Sigmoid colon (tissue), 4 donors: Measurements from ENCODE around the gene SP2.

Experiments used
- EP300 ChIP-seq, 4 donors: sonication (generic); formaldehyde crosslinking; IDR thresholded peaks; one replicate each; pipeline ENCODE4 v1.6.1; 2017; ENCODE audit warnings: antibody characterized with exemption in 4 of 4
- POLR2A ChIP-seq, 2 donors: fragments of 450-650 bp; IDR thresholded peaks; one replicate each; pipeline ENCODE4 v1.6.1; 2016; ENCODE audit warnings: antibody characterized with exemption in 2 of 2, mild to moderate bottlenecking in 2 of 2, moderate library complexity in 2 of 2
- POLR2AphosphoS5 ChIP-seq, 4 donors: sonication (generic); formaldehyde crosslinking; IDR thresholded peaks; one replicate each; pipeline ENCODE4 v1.6.1; 2017; ENCODE audit warnings: antibody characterized with exemption in 4 of 4
- TF ChIP-seq, protein P1 (sequence below), 4 experiments: fragments of 450-650 bp in 3 of 4; fragments of 200-600 bp in 1 of 4; IDR thresholded peaks; one replicate each; pipeline ENCODE4 v1.5.1; 2016 to 2019; ENCODE audit warnings: antibody characterized with exemption in 4 of 4, mild to moderate bottlenecking in 3 of 4, moderate library complexity in 2 of 4

DNA sequence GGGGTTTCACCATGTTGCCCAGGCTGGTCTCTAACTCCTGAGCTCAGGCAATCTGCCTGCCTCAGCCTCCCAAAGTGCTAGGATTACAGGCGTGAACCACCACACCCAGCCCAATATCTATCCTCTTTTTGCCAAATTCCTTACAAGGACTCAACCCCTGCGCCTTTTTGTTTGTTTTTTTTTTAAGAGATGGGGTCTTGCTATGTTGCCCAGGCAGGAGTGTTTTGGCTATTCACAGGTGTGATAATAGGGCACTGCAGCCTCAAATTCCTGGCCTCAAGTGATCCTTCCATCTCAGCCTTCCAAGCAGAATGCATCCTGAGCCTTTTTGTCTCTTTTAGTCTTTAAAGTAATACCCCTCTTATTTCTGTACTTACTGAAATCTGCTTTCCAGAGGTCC, 17.0 kb downstream of the SP2 start:
- TF ChIP-seq, protein P1, sequence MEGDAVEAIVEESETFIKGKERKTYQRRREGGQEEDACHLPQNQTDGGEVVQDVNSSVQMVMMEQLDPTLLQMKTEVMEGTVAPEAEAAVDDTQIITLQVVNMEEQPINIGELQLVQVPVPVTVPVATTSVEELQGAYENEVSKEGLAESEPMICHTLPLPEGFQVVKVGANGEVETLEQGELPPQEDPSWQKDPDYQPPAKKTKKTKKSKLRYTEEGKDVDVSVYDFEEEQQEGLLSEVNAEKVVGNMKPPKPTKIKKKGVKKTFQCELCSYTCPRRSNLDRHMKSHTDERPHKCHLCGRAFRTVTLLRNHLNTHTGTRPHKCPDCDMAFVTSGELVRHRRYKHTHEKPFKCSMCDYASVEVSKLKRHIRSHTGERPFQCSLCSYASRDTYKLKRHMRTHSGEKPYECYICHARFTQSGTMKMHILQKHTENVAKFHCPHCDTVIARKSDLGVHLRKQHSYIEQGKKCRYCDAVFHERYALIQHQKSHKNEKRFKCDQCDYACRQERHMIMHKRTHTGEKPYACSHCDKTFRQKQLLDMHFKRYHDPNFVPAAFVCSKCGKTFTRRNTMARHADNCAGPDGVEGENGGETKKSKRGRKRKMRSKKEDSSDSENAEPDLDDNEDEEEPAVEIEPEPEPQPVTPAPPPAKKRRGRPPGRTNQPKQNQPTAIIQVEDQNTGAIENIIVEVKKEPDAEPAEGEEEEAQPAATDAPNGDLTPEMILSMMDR (IDR thresholded peaks at IDR 0.05) = no peak
- TF ChIP-seq POLR2A (IDR thresholded peaks at IDR 0.05) (no peak), EP300 (IDR thresholded peaks at IDR 0.05) (no peak), POLR2AphosphoS5 (IDR thresholded peaks at IDR 0.05) (no peak)
